Epithelial cell of proximal tubule (primary cell): Measurements from ENCODE around the gene FAR1. TPM values are rescaled to one million over a fixed set of nuclear protein-coding genes. Genes with fewer than 3 reads are reported as not detected.

ENCODE experiments used
- DNase-seq: peaks from one replicate; pipeline ENCODE4 v3.0.0-alpha.2; 2011; ENCODE audit warnings: low read depth
- H3K4me3 ChIP-seq: 2 replicates; pipeline ENCODE4 v1.5.1; 2011; ENCODE audit warnings: low read depth, mild to moderate bottlenecking, low read length
- total RNA-seq: library from RNA; depleted of rRNA; stranded (reverse); fragments of >200 nt; gene quantifications from 2 replicates; pipeline ENCODE4 v1.2.3, GENCODE V29; 2015
- TF ChIP-seq, protein P1 (sequence below): conservative IDR thresholded peaks from 2 replicates; pipeline ENCODE4 v1.5.1; 2012; ENCODE audit warnings: low read depth, mild to moderate bottlenecking, low read length

FAR1 gene
- total RNA-seq, 1 donor from 2014 or later: 23.2 TPM

DNA sequence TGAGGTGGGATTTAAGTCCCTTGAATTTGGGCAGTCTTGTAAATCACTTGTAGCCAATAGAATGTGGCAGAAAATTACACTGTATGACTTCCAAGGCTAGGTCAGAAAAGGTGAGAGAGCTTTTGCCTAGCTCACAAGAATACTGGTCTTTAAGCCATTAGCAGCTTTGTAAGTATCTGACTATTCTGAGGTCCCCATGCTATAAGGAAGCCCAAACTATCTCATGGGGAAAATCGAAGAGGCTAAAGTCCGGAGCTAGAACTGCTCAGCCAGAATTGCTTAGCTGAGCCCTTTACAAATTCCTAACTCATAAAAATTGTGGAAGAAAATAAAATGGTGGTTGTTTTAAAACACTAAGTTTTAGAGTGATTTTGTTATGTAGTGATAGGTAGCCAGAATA lies 13.0 kb downstream of the FAR1 start:
- TF ChIP-seq, protein P1, sequence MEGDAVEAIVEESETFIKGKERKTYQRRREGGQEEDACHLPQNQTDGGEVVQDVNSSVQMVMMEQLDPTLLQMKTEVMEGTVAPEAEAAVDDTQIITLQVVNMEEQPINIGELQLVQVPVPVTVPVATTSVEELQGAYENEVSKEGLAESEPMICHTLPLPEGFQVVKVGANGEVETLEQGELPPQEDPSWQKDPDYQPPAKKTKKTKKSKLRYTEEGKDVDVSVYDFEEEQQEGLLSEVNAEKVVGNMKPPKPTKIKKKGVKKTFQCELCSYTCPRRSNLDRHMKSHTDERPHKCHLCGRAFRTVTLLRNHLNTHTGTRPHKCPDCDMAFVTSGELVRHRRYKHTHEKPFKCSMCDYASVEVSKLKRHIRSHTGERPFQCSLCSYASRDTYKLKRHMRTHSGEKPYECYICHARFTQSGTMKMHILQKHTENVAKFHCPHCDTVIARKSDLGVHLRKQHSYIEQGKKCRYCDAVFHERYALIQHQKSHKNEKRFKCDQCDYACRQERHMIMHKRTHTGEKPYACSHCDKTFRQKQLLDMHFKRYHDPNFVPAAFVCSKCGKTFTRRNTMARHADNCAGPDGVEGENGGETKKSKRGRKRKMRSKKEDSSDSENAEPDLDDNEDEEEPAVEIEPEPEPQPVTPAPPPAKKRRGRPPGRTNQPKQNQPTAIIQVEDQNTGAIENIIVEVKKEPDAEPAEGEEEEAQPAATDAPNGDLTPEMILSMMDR: no peak
- no peak overlapping the region for H3K4me3 ChIP-seq
- DNase-seq: no peak

- no peak for DNase-seq
- H3K4me3 ChIP-seq: no peak overlapping the region
- TF ChIP-seq, protein P1: no peak
Observed at GRCh38 chr11:13682212-13682611, 13.7 kb downstream of the FAR1 start.

GRCh38 chr11:13685461-13686108 lies 17.1 kb downstream of the FAR1 start:
- H3K4me3 ChIP-seq: no peak overlapping the region
- DNase-seq: no peak
- TF ChIP-seq, protein P1: no peak

DNA sequence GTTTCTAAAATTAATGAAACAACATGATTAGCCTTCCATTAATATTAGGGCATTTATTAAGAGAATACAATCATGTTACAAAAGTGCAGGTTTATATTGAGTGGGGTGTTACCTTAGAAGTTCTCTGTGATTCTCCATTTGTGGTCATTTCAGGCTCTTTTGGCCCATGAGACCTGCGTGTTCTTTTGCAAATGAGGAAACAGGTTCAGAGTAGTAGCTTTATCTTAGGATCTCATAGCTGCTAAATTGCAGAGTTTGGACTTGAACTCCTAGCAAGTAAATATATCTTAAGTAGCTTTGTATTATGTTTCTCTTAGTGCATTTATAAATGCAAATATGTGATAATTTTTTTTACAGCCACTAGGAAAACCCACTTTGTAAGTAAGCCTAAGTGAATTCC lies 18.3 kb downstream of the FAR1 start:
- TF ChIP-seq, protein P1: no peak
- H3K4me3 ChIP-seq: no peak overlapping the region
- no peak for DNase-seq

- H3K4me3 ChIP-seq: no peak overlapping the region
- TF ChIP-seq, protein P1: no peak
- no peak for DNase-seq
Observed at GRCh38 chr11:13687271-13687670, 18.8 kb downstream of the FAR1 start.

- H3K4me3 ChIP-seq: no peak overlapping the region
- no peak for DNase-seq
- TF ChIP-seq, protein P1: no peak
Observed at GRCh38 chr11:13691286-13691899, 22.9 kb downstream of the FAR1 start.

DNA sequence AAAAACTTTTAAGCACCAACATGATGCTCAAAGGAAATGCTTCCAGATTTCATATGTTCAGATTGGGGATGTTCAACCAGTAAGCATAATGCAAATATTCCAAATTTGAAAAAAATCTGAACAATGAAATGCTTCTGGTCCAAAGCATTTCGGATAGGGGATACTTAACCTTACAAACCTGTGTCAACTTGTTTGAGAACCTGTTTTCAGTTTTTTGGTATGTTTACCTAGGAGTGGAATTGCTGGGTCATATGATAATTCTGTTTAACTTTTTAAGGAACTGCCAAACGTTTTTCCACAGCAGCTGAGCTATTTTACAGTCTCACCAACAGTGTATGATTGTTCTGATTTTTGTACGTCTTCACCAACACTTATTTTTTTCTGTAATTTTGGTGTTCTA lies 23.7 kb downstream of the FAR1 start:
- TF ChIP-seq, protein P1: no peak
- H3K4me3 ChIP-seq: no peak overlapping the region
- DNase-seq: no peak
